ENCODE measurements around the gene KCNJ9. TPM values are rescaled to one million over a fixed set of nuclear protein-coding genes. Genes with fewer than 3 reads are reported as not detected.

The KCNJ9 gene
- total RNA-seq, 3 donors from 2014 or later (not counting 1 experiment from before 2014, with no cell fraction given), result not detected

DNA sequence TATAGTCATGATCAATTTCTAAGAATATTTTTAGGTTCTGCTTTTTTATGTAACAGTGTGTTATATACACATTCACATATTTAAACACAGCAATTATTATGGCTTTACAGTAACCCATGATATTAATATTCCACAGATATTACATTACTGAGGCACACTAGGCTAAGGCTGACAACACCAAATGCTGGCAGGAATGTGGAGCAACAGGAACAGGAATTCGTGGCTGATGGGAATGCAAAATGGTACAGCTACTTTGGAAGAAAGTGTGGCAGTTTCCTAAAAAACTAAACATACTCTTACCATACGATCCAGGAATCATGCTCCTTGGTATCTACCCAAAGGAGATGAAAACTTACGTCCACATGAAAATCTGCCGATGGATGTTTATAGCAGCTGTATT is 1.9 kb upstream of the KCNJ9 start:
- Histone ChIP-seq H3K27me3 (ENCODE audit: control insufficient read depth, insufficient read depth, low read length) (peaks cover 28% of the 10 kb centered on the region), H3K9me3 (ENCODE audit: control insufficient read depth, insufficient read depth, low read length) (no peaks in the 10 kb centered on the region), H3K36me3 (ENCODE audit: control insufficient read depth, insufficient read depth, low read length) (no peaks in the 10 kb centered on the region), H3K4me1 (ENCODE audit: control insufficient read depth, insufficient read depth, low read length) (peaks cover 6% of the 10 kb centered on the region), H3K27ac (ENCODE audit: low read length) (no peak overlapping the region), H3K4me3 (ENCODE audit: low read length) (no peak overlapping the region)
- Mint-ChIP-seq H3K9me3 (no peaks in the 10 kb centered on the region), H3K36me3 (no peaks in the 10 kb centered on the region), H3K27ac (no peak overlapping the region), H3K4me3 (no peak overlapping the region), H3K27me3 (ENCODE audit: low read depth in 2 of 2) (peaks cover 47 to 68% of the 10 kb centered on the region in 2 donors), H3K4me1 (peaks cover 4 to 5% of the 10 kb centered on the region in 2 donors)
- DNase-seq (no peak), ATAC-seq (no peak)
- no peak for TF ChIP-seq CTCF (IDR thresholded peaks at IDR 0.05)
- intact Hi-C loops (cut with micrococcal nuclease), result loop anchor here (2.0 kb wide), 1 partner anchor 33 kb away; no protein-coding TSS in a partner anchor
- 86% methylated on average over 3 of the region's 4 CpGs for WGBS (ENCODE audit: insufficient coverage)

- peaks cover 47 to 59% of the 10 kb centered on the region in 2 donors for H3K27me3 Mint-ChIP-seq (ENCODE audit: low read depth in 2 of 2)
- H3K27me3 ChIP-seq (ENCODE audit: control insufficient read depth, insufficient read depth, low read length), result peaks cover 28% of the 10 kb centered on the region
- no peaks in the 10 kb centered on the region for H3K9me3 ChIP-seq (ENCODE audit: control insufficient read depth, insufficient read depth, low read length)
- 37% methylated on average over 4 of the region's 6 CpGs for WGBS (ENCODE audit: insufficient coverage)
- peaks cover 7% of the 10 kb centered on the region for H3K4me1 ChIP-seq (ENCODE audit: control insufficient read depth, insufficient read depth, low read length)
- no peak for ATAC-seq
- TF ChIP-seq CTCF (IDR thresholded peaks at IDR 0.05), result no peak
- H3K27ac ChIP-seq (ENCODE audit: low read length), result no peak overlapping the region
- H3K36me3 ChIP-seq (ENCODE audit: control insufficient read depth, insufficient read depth, low read length), result no peaks in the 10 kb centered on the region
- intact Hi-C loops (cut with micrococcal nuclease), result loop anchor here (5.0 kb wide), 1 partner anchor 143 kb away; no protein-coding TSS in a partner anchor
- H3K27ac Mint-ChIP-seq, result no peak overlapping the region
- H3K36me3 Mint-ChIP-seq, result no peaks in the 10 kb centered on the region
- H3K9me3 Mint-ChIP-seq, result no peaks in the 10 kb centered on the region
- H3K4me3 Mint-ChIP-seq, result no peak overlapping the region
- H3K4me3 ChIP-seq (ENCODE audit: low read length), result no peak overlapping the region
- no peak for DNase-seq
- H3K4me1 Mint-ChIP-seq, result peaks cover 7 to 8% of the 10 kb centered on the region in 2 donors
Measured at GRCh38 chr1:160080381-160081100, 797 bp upstream of the KCNJ9 start.

- DNase-seq (no peak), ATAC-seq (no peak)
- no peak overlapping the region for H3K27ac Mint-ChIP-seq
- intact Hi-C loops (cut with micrococcal nuclease), result loop anchor here (5.0 kb wide), 1 partner anchor 145 kb away; no protein-coding TSS in a partner anchor
- no peak for TF ChIP-seq CTCF (IDR thresholded peaks at IDR 0.05)
- H3K4me1 Mint-ChIP-seq, result peaks cover 11 to 12% of the 10 kb centered on the region in 2 donors
- no peaks in the 10 kb centered on the region for H3K9me3 ChIP-seq (ENCODE audit: control insufficient read depth, insufficient read depth, low read length)
- H3K9me3 Mint-ChIP-seq, result no peaks in the 10 kb centered on the region
- WGBS (ENCODE audit: insufficient coverage), result no CpG with 5 or more reads among the region's 2 CpGs
- H3K27ac ChIP-seq (ENCODE audit: low read length), result no peak overlapping the region
- no peak overlapping the region for H3K4me3 ChIP-seq (ENCODE audit: low read length)
- H3K27me3 Mint-ChIP-seq (ENCODE audit: low read depth in 2 of 2), result peaks cover 40 to 54% of the 10 kb centered on the region in 2 donors
- peaks cover 28% of the 10 kb centered on the region for H3K27me3 ChIP-seq (ENCODE audit: control insufficient read depth, insufficient read depth, low read length)
- peaks cover 10% of the 10 kb centered on the region for H3K4me1 ChIP-seq (ENCODE audit: control insufficient read depth, insufficient read depth, low read length)
- H3K36me3 ChIP-seq (ENCODE audit: control insufficient read depth, insufficient read depth, low read length), result no peaks in the 10 kb centered on the region
- H3K36me3 Mint-ChIP-seq, result no peaks in the 10 kb centered on the region
- H3K4me3 Mint-ChIP-seq, result peak overlapping the region; percentile 22
Measured at GRCh38 chr1:160082487-160082886, 1.1 kb downstream of the KCNJ9 start.
